ENCODE data around the gene SPTY2D1. TPM values are rescaled to one million over a fixed set of nuclear protein-coding genes. Genes with fewer than 3 reads are reported as not detected.
"Not testable (repeated sequence)": the region's sequence is repeated elsewhere in the genome, so short reads cannot be mapped to it uniquely, and the experiment has no call there.

The SPTY2D1 gene
- total and polyA plus RNA-seq, 12 donors: 1.9 to 18.8 (median 9.9) TPM

DNA sequence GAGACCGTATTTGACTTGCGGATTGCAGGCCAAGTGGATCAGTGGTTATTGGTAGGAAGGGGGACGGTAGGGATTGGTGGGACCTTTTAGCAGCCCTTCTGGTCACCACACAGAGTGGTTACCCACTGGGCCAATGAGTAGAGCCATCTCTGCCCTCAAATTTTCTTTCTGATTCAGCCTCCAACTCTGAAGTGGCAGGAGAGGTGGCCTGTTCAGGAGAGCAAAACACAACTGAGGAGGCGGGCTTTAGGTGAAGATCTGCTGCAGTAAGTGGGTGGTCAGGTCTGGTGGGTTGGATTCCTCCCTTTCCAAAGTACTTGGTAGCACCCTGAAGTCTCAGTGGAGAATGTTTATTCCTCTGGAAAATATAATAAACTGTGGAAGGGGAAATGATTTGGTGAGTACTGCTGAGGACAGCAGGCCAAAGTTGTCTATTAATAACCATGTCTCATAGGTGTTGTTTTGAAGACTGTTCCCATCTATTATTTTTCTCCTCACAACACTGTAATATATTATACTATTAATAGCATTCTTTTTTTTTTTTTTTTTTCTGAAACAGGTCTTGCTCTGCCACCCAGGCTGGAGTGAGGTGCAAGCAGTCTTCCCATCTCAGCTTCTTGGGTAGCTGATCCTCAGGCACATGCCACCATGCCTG lies 33.1 kb downstream of the SPTY2D1 start:
- Histone ChIP-seq H3K4me1 (peaks cover 0 to 19% (median 0%) of the 10 kb centered on the region in 9 donors), H3K27me3 (no peaks in the 10 kb centered on the region), H3K27ac (peak overlapping the region in 7 of 10 donors; percentile 12 to 64 (median 46)), H3K4me3 (no peak overlapping the region), H3K36me3 (peaks cover 0 to 29% (median 5%) of the 10 kb centered on the region in 9 donors), H3K9me3 (no peaks in the 10 kb centered on the region)
- TF ChIP-seq, protein P1, sequence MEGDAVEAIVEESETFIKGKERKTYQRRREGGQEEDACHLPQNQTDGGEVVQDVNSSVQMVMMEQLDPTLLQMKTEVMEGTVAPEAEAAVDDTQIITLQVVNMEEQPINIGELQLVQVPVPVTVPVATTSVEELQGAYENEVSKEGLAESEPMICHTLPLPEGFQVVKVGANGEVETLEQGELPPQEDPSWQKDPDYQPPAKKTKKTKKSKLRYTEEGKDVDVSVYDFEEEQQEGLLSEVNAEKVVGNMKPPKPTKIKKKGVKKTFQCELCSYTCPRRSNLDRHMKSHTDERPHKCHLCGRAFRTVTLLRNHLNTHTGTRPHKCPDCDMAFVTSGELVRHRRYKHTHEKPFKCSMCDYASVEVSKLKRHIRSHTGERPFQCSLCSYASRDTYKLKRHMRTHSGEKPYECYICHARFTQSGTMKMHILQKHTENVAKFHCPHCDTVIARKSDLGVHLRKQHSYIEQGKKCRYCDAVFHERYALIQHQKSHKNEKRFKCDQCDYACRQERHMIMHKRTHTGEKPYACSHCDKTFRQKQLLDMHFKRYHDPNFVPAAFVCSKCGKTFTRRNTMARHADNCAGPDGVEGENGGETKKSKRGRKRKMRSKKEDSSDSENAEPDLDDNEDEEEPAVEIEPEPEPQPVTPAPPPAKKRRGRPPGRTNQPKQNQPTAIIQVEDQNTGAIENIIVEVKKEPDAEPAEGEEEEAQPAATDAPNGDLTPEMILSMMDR (IDR thresholded peaks at IDR 0.05): no peak
- DNase-seq: no peak
- ATAC-seq: peak in 7 of 8 donors; percentile 46 to 92 (median 76)
- WGBS, 2 donors: 96 to 97% methylated on average over 4 of the region's 4 CpGs
- intact Hi-C loops (cut with DNase I): no loop called here

DNA sequence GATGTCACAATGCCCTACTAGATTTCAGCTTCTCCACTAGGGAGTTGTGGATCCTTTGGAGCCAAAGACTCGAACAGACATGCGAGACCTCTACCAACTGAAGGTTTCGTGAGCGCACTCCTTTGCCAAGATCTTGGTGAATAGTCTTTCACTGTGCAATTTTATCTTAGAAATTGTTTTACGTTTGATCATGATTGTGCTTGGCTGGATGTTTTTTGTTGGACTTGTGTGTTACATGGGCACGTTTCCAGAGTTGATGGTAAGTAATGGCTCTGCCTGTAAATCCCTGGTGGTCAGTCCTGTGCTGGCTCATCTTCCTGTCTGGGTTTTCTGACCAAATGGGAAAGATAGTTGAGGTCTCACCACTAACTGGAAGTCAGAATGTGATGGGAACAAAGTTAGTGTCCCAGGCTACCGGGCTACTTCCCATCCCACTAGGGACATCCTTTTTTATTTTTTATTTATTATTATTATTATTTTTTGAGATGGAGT lies 34.4 kb downstream of the SPTY2D1 start, which contains the start of gene MISFA:
MISFA (plus strand) TSS at position 51 of the 492 bp plus-strand sequence; CDS start at position 191, 140 bp downstream.
- no peaks in the 10 kb centered on the region for H3K9me3 ChIP-seq
- intact Hi-C loops (cut with DNase I): no loop called here
- H3K36me3 ChIP-seq: peaks cover 0 to 23% (median 5%) of the 10 kb centered on the region in 9 donors
- ATAC-seq (no peak), DNase-seq (no peak)
- 82 to 84% methylated on average over 7 of the region's 7 CpGs for WGBS, 2 donors
- H3K27me3 ChIP-seq: no peaks in the 10 kb centered on the region
- H3K4me1 ChIP-seq: peaks cover 0 to 19% (median 0%) of the 10 kb centered on the region in 9 donors
- TF ChIP-seq, protein P1 (IDR thresholded peaks at IDR 0.05): no peak
- H3K4me3 ChIP-seq: no peak within 1 kb of the TSS
- peak within 1 kb of the TSS in 3 of 10 donors; percentile 12 to 64 (median 61) for H3K27ac ChIP-seq

DNA sequence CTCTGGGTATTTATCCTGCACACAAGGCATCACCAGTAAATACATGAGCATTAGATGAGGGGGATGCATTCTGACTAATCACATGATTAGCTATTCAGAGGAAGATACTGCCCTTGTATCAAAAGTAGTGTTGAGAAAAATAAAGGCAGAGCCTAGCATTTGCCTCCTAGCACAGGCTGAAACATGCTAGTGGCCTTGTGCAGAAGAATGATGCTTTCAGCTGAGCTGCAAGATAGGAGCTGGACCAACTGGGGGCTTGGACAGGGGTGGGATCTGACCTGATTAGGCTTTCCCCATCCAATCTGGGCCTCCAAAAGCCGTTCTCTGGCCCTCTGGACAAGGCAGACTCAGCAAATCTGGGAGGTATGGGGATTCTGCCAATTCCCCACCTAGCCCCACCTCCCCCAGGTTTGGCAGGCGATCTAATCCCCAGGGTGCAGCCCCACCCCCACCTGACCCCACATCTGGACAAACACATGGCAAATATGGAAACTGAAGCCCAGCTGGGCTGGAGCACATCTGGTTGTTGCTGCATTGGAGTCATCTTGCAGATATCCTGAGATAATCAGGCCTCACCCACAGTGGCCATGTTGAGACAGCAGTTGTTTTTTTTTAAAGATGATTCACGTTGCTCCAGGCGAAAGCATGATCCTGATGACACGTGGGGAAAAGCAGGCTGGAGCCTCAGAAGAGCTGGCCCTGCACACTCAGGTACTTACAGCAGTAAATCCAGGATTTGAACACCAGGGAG lies 39.0 kb downstream of the SPTY2D1 start:
- peaks cover 0 to 15% (median 4%) of the 10 kb centered on the region in 9 donors for H3K36me3 ChIP-seq
- ATAC-seq: no peak
- H3K9me3 ChIP-seq: no peaks in the 10 kb centered on the region
- peaks cover 0 to 18% (median 11%) of the 10 kb centered on the region in 9 donors for H3K4me1 ChIP-seq
- intact Hi-C loops (cut with DNase I): no loop called here
- H3K4me3 ChIP-seq: no peak overlapping the region
- TF ChIP-seq, protein P1 (IDR thresholded peaks at IDR 0.05): no peak
- WGBS, 2 donors: 65 to 74% methylated on average over 5 of the region's 5 CpGs
- DNase-seq: no peak
- no peaks in the 10 kb centered on the region for H3K27me3 ChIP-seq
- H3K27ac ChIP-seq: no peak overlapping the region

DNA sequence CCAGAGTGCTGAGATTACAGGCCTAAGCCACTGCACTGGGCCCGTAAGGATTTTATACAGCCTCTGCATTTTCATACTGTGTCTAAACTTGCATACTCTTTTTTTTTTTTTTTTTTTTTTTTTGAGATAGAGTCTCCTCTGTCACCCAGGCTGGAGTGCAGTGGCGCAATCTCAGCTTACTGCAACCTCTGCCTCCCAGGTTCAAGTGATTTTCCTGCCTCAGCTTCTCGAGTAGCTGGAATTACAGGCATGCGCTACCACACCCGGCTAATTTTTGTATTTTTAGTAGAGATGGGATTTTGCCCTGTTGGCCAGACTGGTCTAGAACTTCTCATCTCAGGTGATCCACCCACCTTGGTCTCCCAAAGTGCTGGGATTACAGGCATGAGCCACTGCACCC lies 40.1 kb downstream of the SPTY2D1 start:
- DNase-seq; intact Hi-C loops (cut with DNase I): not testable (repeated sequence)
- WGBS, 2 donors: 88 to 94% methylated on average over 5 of the region's 5 CpGs

More for the DNA sequence above, 40.1 kb downstream of the SPTY2D1 start:
- ATAC-seq, H3K4me3 ChIP-seq, H3K27me3 ChIP-seq, H3K9me3 ChIP-seq, H3K27ac ChIP-seq: not testable (repeated sequence)
- H3K4me1 ChIP-seq: peaks cover 0 to 29% (median 21%) of the 10 kb centered on the region in 9 donors
- peaks cover 0 to 15% (median 4%) of the 10 kb centered on the region in 9 donors for H3K36me3 ChIP-seq

Data from heart right ventricle (tissue), 16 donors.